Measurements from ENCODE around the gene DOK5.

DOK5 gene

DNA sequence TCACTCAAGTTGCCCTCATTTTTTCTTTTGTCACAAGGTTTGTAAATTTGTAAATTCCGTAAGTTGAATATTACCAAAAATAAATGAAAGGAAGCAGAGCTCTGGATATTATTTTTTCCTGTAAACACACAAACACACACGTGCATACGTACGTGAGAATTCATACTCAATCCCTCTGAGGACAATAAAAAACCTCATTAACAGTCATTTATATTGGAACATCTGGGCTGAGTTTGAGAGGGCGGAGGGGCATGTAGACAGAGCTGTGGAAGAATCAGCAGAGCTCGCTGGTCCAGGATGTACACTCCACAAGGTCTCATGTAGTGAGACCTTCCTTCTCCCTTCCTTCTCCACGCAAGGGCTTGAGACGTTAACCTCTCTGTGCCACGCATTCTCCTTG lies 24.2 kb upstream of the DOK5 start:
- no peak overlapping the region for H3K9ac ChIP-seq (ENCODE audit: low read depth, low read length, poor library complexity, severe bottlenecking)
- no peak for TF ChIP-seq EZH2phosphoT487 (IDR thresholded peaks at IDR 0.05; ENCODE audit: borderline replicate concordance)
- TF ChIP-seq, protein P1, sequence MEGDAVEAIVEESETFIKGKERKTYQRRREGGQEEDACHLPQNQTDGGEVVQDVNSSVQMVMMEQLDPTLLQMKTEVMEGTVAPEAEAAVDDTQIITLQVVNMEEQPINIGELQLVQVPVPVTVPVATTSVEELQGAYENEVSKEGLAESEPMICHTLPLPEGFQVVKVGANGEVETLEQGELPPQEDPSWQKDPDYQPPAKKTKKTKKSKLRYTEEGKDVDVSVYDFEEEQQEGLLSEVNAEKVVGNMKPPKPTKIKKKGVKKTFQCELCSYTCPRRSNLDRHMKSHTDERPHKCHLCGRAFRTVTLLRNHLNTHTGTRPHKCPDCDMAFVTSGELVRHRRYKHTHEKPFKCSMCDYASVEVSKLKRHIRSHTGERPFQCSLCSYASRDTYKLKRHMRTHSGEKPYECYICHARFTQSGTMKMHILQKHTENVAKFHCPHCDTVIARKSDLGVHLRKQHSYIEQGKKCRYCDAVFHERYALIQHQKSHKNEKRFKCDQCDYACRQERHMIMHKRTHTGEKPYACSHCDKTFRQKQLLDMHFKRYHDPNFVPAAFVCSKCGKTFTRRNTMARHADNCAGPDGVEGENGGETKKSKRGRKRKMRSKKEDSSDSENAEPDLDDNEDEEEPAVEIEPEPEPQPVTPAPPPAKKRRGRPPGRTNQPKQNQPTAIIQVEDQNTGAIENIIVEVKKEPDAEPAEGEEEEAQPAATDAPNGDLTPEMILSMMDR (conservative IDR thresholded peaks at IDR 0.05; ENCODE audit: low read length), result no peak
- no peak overlapping the region for H2AFZ ChIP-seq (ENCODE audit: low read length)
- no peaks in the 10 kb centered on the region for H3K27me3 ChIP-seq (ENCODE audit: insufficient read depth, low read length, poor library complexity, severe bottlenecking)
- no peaks in the 10 kb centered on the region for H4K20me1 ChIP-seq (ENCODE audit: insufficient read depth, low read length, poor library complexity, severe bottlenecking)
- H3F3A ChIP-seq (ENCODE audit: low read depth), result no peaks in the 10 kb centered on the region
- no peak overlapping the region for H3K4me3 ChIP-seq (ENCODE audit: low read length, poor library complexity, severe bottlenecking)
- no peaks in the 10 kb centered on the region for H3K9me3 ChIP-seq (ENCODE audit: insufficient read depth, low read depth, low read length)
- H3K4me2 ChIP-seq (ENCODE audit: low read depth, low read length, poor library complexity, severe bottlenecking), result no peak overlapping the region
- no peaks in the 10 kb centered on the region for H3K9me2 ChIP-seq (replicated peaks; ENCODE audit: low read depth, low read length)
- H3K4me1 ChIP-seq (ENCODE audit: insufficient read depth, low read length, poor library complexity, severe bottlenecking), result no peaks in the 10 kb centered on the region
- no peaks in the 10 kb centered on the region for H3K79me2 ChIP-seq (ENCODE audit: insufficient read depth, low read length)
- no peaks in the 10 kb centered on the region for H3K36me3 ChIP-seq (ENCODE audit: insufficient read depth, low read length)

GRCh38 chr20:54452277-54452676 lies 23.1 kb upstream of the DOK5 start:
- no peaks in the 10 kb centered on the region for H3K4me1 ChIP-seq (ENCODE audit: insufficient read depth, low read length, poor library complexity, severe bottlenecking)
- no peak for TF ChIP-seq EZH2phosphoT487 (IDR thresholded peaks at IDR 0.05; ENCODE audit: borderline replicate concordance)
- TF ChIP-seq, protein P1 (conservative IDR thresholded peaks at IDR 0.05; ENCODE audit: low read length), result no peak
- no peak overlapping the region for H3K4me3 ChIP-seq (ENCODE audit: low read length, poor library complexity, severe bottlenecking)
- H3K27me3 ChIP-seq (ENCODE audit: insufficient read depth, low read length, poor library complexity, severe bottlenecking), result no peaks in the 10 kb centered on the region
- H3K9me3 ChIP-seq (ENCODE audit: insufficient read depth, low read depth, low read length), result no peaks in the 10 kb centered on the region
- H3K79me2 ChIP-seq (ENCODE audit: insufficient read depth, low read length), result no peaks in the 10 kb centered on the region
- no peak overlapping the region for H3K4me2 ChIP-seq (ENCODE audit: low read depth, low read length, poor library complexity, severe bottlenecking)
- H2AFZ ChIP-seq (ENCODE audit: low read length), result no peak overlapping the region
- H3K9ac ChIP-seq (ENCODE audit: low read depth, low read length, poor library complexity, severe bottlenecking), result no peak overlapping the region
- H4K20me1 ChIP-seq (ENCODE audit: insufficient read depth, low read length, poor library complexity, severe bottlenecking), result no peaks in the 10 kb centered on the region
- no peaks in the 10 kb centered on the region for H3K9me2 ChIP-seq (replicated peaks; ENCODE audit: low read depth, low read length)
- H3K36me3 ChIP-seq (ENCODE audit: insufficient read depth, low read length), result no peaks in the 10 kb centered on the region
- H3F3A ChIP-seq (ENCODE audit: low read depth), result no peaks in the 10 kb centered on the region

GRCh38 chr20:54454982-54455381 lies 20.4 kb upstream of the DOK5 start:
- no peak overlapping the region for H3K4me2 ChIP-seq (ENCODE audit: low read depth, low read length, poor library complexity, severe bottlenecking)
- no peaks in the 10 kb centered on the region for H3K4me1 ChIP-seq (ENCODE audit: insufficient read depth, low read length, poor library complexity, severe bottlenecking)
- H3K36me3 ChIP-seq (ENCODE audit: insufficient read depth, low read length), result no peaks in the 10 kb centered on the region
- TF ChIP-seq EZH2phosphoT487 (IDR thresholded peaks at IDR 0.05; ENCODE audit: borderline replicate concordance), result no peak
- TF ChIP-seq, protein P1 (conservative IDR thresholded peaks at IDR 0.05; ENCODE audit: low read length), result no peak
- no peak overlapping the region for H2AFZ ChIP-seq (ENCODE audit: low read length)
- no peaks in the 10 kb centered on the region for H3F3A ChIP-seq (ENCODE audit: low read depth)
- H3K9me2 ChIP-seq (replicated peaks; ENCODE audit: low read depth, low read length), result no peaks in the 10 kb centered on the region
- H3K79me2 ChIP-seq (ENCODE audit: insufficient read depth, low read length), result no peaks in the 10 kb centered on the region
- H4K20me1 ChIP-seq (ENCODE audit: insufficient read depth, low read length, poor library complexity, severe bottlenecking), result no peaks in the 10 kb centered on the region
- no peaks in the 10 kb centered on the region for H3K27me3 ChIP-seq (ENCODE audit: insufficient read depth, low read length, poor library complexity, severe bottlenecking)
- no peak overlapping the region for H3K9ac ChIP-seq (ENCODE audit: low read depth, low read length, poor library complexity, severe bottlenecking)
- H3K9me3 ChIP-seq (ENCODE audit: insufficient read depth, low read depth, low read length), result no peaks in the 10 kb centered on the region
- H3K4me3 ChIP-seq (ENCODE audit: low read length, poor library complexity, severe bottlenecking), result no peak overlapping the region

Measured in Loucy (cell line).